GM21367 (cell line): ENCODE data around the gene MAOA.
"Not testable (repeated sequence)": the region's sequence is repeated elsewhere in the genome, so short reads cannot be mapped to it uniquely, and the experiment has no call there.

Experiments used
- ATAC-seq: cut with Tn5 transposase; IDR thresholded peaks from one replicate; pipeline ENCODE4 v1.9.1; 2021; ENCODE audit not compliant: unreplicated experiment

MAOA gene

DNA sequence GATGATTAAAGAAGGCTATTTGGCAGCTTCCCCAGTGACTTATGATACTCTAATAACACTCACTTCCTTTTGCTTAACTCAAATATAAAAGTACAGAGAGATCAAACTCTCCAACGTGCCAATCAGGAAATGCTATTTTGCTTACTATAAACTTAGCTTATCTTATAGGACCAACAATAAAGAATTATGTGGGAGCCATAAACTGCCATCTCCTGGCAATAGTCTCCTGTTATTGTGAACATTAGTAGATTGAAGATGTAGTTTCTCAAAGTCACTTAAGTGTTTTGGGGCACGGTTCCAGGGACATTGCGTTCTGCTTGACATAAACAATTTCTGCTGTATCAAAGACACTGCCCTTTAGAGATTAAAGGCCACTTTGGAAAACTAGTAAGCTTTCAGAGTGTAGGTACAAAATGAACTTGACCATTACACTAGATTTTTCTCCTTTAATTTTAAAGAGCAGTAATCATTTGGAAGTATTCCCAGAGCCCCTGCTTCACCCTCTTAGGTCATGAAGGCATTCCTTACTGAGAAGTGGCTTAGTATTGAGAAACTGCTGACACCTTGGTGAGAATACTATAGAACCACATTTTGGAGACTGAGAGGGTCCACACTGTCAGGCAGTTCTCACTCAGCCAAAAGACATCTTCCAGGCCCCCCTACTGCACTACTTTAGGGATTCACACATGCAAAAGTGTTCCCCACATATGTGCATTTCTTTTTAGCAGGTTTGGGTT, 51.9 kb downstream of the MAOA start:
- no peak for ATAC-seq

DNA sequence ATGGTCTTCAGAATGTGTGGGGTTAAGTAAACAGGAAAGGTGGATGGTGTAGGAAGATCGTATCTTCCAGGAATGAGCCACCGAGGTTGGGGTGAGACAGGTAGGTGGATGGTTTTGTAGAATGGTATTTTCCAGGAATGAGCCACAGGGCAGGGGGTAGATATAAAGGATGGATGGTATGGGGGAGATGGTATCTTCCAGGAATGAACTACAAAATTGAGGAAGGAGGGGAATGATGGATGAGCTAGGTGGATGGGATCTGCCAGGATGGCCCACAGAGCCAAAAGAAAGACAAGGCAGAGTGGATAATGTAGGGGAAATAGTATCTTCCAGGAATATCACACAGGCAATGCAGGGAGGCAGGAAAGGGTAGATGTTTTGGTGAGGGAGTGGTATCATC, 60.0 kb downstream of the MAOA start:
- no peak for ATAC-seq

DNA sequence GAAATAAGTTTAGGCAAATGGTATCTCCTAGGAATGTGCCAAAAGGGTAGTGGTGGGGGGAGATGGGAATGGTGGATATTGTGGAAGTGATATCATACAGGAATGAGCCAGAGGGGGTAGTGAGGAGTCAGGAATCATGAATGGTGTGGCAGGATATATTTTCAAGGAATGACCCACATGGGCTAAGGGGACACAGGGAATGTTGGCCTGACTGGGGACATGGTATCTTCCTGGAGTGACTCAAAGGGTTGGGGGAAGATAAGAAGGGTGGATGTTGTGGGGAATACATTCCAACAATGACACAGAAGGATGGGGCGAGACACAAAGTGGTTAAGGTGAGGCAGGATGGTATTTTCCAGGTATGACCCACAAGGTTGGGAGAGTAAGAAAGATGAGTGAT, 60.6 kb downstream of the MAOA start:
- ATAC-seq: no peak

DNA sequence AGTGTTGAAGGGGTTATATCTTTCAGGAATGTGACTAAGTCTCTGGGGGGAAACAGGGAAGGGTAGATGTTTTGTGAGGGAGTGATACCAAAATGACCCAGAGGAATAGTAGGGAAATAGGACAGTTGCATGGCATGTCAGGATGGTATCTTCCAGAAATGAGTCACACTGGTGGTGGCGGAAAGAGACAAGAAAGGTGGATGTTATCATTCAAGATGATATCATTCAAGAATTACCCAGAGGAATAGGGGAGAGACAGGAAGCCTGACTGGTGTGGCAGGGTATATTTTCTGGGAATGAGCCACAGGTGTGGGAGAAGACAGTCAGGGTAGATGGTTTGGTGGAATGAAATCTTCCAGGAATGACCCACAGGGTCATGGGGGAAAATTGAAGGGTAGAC, 61.1 kb downstream of the MAOA start:
- no peak for ATAC-seq

DNA sequence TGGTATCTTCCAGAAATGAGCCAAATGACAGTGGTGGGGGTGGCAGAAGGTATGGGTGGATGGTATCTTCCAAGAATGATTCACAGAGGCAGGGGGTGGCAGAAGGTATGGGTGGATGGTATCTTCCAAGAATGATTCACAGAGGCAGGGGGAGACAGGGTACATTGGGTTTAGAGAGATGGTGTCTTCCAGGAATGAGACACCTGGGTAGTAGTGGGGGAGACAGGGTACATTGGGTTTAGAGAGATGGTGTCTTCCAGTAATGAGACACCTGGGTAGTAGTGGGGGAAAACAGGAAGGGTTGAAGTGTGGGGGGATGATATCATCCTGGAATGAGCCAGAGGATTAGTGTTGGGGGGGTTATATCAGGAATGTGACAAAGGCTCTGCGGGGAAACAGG, 62.0 kb downstream of the MAOA start:
- no peak for ATAC-seq

DNA sequence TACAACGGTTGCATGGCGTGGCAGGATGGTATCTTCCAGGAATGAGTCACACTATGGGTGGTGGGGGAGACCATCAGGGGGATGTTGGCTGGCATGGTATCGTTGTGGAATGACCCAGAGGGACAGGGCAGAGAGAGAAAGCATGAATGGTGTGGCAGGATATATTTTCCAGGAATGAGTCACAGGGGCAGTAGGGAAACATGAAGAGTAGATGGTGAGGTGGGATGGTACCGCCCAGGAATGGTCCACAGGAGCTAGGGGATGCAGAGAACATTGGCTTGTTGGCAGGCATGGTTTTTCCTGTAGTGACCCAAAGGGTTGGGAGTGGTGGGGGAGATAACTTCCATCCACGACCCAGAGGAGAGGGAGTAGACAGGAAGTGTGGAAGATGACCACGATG, 62.4 kb downstream of the MAOA start:
- ATAC-seq: no peak

DNA sequence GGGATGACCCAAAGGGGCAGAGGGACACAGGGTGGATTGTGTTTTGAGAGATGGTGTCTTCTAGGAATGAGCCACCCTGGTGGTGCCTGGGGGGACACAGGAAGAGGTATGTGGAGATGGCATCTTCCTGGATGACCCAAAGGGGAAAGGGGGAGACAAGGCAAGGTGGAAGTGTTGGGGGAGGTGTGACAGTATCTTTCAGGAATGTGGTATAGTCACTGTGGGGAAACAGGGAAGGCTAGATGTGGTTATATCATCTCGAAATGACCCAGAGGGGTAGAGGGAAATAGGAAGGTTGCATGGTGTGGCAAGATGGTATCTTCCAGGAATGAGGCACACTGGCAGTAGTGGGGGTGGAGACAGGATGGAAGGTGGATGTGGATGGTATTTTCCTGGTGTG, 62.9 kb downstream of the MAOA start:
- no peak for ATAC-seq

DNA sequence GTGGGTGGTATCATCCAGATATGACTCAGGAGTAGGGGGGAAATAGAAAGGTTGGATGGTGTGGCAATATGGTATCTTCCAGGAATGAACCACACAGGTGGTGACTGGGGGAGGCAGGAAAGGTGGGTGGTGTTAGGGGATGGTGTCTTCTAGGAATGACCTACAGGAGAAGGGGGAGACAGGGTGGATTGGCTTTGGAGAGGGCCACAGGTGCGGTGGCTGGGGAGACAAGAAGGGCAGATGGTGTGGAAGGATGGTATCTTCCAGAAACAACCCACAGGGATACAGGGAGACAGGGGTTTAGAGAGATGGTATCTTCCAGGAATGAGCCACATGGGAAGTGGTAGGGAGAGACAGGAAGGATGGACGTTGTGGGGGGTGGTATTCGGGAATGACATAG, 64.0 kb downstream of the MAOA start:
- ATAC-seq: no peak

DNA sequence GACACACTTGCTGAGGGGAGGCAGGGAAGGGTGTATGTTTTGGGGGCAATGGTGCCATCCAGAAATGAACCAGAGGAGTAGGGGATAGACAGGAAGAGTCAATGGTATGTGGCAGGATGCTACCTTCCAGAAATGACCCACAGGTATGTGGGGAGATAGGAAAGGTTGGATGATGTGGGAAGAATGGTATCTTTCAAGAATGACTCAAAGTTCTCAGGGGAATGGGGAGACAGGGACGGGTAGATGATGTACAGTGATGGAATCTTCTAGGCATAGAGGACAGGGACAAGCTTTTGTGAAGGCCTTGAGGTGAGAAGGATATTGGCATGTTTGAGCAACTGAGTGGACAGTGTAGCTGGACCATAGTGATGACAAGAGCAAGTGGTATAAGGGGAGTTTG, 64.9 kb downstream of the MAOA start:
- no peak for ATAC-seq

DNA sequence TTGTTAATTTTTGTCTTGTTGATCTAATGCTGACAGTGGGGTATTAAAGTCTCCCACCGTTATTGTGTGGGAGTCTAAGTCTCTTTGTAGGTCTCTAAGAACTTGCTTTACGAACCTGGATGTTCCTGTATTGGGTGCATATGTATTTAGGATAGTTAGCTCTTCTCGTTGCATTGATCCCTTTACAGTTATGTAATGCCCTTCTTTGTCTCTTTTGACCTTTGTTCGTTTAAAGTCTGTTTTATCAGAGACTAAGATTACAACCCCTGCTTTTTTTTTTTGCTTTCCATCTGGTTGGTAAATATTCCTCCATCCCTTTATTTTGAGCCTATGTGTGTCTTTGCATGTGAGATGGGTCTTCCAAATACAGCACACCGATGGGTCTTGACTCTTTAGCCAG, 69.1 kb downstream of the MAOA start:
- ATAC-seq: not testable (repeated sequence)

DNA sequence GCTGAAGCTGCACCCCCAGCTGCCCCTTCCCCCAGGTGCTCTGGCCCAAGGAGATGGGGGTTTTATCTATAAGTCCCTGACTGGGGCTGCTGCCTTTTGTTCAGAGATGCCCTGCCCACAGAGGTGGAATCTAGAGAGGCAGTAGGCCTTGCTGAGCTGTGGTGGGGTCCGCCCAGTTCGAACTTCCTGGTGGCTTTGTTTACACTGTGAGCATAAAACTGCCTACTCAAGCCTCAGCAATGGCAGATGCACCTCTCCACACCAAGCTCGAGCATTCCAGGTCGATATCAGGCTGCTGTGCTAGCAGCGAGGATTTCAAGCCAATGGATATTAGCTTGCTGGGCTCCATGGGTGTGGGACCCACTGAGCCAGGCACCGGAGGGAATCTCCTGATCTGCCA, 71.2 kb downstream of the MAOA start:
- not testable (repeated sequence) for ATAC-seq

DNA sequence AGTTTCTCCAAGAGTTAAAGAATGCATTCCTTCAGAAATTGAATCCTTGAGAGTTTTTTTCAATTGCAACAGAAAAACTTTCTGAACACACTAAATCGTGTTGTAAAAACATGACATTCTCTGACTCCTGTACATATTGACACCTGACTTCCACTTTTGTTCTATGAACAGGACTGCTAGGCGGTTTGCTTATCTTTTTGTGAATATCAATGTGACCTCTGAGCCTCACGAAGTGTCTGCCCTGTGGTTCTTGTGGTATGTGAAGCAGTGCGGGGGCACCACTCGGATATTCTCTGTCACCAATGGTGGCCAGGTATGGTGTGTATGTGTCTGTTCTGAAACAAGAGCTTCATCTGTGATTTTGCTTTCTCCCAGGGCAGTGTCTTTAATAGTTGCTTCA, 71.9 kb downstream of the MAOA start:
- no peak for ATAC-seq

DNA sequence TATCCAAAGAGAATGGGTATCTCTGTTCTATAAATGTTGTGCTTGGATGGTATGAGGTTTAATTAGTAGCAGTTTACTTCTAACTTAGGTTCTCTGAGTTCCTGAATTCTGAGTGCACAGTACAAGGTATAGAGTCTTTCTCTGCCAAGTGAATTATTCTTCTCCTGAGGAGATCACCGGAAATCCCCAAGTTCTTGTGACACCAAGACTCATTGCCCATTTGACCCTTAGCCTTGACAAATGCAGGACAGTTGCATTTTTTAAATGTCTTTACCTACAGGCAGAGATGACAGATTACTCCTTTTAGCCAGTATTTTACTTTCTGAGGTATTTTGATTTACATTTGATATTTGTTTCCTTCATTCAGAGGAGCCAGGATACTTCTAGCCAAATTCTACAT, 72.9 kb downstream of the MAOA start:
- ATAC-seq: no peak

DNA sequence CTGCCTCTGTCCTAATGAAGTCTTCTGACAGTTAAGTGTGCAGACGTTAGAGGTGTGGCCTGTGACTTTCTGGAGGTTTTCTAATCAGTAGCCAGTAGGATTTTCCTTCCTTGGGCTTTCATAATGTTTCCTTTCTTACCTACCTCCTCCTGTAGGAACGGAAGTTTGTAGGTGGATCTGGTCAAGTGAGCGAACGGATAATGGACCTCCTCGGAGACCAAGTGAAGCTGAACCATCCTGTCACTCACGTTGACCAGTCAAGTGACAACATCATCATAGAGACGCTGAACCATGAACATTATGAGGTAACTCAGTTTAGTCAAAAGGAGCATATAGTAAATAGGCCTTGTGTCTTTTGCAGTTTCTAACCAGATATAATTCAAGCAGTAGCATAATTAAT, 75.0 kb downstream of the MAOA start:
- ATAC-seq: no peak

DNA sequence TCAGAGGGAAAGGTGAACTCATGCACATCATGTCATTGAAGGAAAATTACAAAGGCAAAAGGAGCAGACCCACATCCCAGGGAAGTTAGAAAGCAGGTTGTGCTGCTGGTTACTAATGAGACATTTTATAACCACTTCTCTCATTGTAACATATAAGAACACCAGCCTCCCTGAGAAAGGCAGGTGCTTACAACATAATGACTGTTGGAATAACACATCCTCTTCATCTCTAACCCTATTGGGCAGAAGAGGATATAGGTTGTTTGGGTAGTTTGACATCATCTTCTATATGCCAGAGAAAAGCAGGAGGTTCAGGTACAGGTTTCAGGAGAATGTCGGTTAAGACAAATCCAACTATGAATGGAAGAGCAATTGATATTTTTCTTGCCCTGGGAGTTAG, 77.6 kb downstream of the MAOA start:
- no peak for ATAC-seq

DNA sequence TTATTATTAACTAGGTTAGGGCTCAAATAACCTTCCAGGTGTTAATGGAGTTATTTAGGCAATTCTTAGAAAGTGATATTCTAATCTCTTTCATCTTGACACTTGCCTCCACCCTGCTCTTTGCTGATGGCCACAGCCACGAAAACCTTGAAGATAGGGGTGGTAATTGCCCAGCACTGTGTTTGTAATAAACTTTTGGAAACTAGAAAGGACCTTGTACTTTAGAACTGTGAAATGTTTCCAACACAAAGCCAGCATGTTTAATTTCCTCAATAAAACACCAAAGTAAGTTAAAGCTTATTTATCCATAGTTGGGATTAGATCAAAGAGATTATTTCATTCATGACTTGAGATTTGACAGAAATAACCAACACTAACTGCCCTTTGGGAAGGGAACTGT, 78.3 kb downstream of the MAOA start:
- ATAC-seq: no peak

DNA sequence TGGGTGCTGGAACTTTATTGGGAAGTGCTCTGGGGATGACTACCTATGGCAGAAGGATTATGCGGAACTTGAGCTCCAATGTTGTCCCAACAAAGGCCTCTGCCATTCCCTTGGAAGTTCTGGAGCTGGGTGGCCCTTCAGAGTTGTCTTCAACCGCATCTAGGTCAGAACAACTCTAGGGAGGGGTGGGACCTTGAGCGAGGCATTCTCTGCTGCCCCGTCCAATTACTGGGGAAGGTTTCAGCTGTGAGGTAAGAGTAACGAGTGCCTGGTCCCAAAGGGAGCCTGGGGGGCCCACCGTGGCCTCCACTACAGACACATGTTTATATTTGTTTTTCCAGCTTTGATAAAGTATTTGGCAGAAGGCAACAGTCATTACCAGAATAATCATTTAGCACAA, 79.4 kb downstream of the MAOA start:
- ATAC-seq: no peak

DNA sequence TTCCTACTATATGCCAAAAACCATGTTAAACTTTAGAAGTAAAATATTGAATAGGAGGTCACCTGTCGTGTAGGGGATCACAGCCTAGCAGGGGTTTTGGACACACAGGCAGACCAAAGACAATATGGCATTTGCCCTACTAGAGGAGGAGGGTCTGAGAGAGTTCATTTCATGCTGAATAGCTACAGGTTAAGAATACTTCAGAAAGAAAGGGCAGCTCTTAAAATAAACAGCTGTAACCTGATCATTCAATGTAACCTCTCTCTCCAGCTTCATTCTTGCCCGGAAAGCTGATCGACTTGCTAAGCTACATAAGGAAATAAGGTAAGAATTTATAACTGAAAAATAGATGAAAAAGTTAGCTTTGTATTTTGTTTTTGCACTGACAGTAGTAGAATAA, 79.9 kb downstream of the MAOA start:
- ATAC-seq: no peak

DNA sequence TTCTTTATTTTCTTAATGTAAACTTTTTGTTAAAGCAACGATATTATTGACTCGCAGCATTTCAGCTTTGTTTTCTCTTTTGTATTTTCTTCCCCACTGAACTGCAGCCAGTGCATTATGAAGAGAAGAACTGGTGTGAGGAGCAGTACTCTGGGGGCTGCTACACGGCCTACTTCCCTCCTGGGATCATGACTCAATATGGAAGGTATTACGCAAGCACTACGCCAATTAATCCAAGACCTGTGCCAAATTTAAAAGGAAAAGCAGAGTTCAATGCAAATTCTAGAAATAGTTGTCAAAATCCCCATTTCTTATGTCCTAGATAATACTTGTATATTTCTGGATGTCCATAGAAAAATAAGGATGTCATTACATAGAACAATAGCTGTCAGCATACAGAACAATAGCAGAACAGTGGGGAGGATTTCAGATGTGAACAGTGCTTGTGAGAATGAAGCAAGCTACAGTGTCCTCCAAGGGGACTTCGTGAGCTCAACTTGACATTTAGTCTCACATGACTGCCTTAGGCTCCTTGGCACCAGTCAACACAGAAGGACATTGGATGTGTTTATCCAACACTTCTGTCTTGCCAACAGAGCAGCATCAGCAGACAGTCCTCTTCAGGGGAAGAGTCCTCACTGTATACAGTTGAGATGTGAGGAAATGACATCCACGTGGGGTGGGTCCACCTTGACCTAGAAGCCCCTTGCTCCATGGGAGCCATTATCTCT, 85.9 kb downstream of the MAOA start:
- no peak for ATAC-seq

DNA sequence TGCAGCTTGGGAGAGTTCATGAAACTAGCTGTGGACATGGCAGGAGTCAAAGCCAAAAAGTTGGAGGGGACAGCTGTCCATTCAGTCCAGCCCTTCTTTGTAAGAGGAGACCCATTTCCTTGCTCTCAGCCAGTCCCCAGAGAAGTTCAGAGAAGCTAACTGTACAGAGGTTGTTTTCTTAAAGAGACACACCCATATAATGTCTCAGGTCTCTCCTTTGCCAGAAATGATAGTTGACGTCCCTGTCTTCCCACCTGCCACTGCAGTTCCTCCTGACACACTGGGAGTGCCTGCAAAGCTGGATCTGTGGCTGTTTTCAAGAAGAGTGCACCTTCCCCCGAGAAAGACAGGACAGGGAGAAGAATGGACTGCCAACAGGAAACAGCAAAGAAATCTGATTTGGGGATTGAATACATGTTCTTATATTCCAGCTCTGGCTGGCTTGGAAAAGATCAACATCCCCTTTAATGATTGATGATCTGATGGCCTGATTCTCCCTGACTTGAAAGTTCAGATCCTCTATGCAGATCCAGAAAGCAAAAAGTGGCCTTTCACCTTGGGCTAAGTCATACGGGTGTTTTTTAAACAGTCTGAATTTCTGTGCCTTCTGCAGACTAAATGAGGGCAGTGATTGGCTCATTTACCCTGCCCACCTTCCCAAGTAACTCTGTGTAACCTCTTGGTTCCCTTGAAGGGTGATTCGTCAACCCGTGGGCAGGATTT, 87.2 kb downstream of the MAOA start:
- no peak for ATAC-seq

DNA sequence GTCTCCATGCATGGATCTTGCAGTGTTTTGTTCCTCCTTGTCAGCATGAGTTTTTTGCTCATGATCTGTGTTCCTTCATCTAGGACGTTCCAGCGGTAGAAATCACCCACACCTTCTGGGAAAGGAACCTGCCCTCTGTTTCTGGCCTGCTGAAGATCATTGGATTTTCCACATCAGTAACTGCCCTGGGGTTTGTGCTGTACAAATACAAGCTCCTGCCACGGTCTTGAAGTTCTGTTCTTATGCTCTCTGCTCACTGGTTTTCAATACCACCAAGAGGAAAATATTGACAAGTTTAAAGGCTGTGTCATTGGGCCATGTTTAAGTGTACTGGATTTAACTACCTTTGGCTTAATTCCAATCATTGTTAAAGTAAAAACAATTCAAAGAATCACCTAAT, 88.2 kb downstream of the MAOA start:
- no peak for ATAC-seq
